ENCODE results near the gene ARHGAP42.

GRCh38 chr11:100684101-100685065 lies 2.7 kb upstream of the ARHGAP42 start:
- TF ChIP-seq CTCF (IDR thresholded peaks at IDR 0.05; ENCODE audit: low read depth, low read length, missing input control) (no peak), MAX (IDR thresholded peaks at IDR 0.05) (no peak), YY1 (IDR thresholded peaks at IDR 0.05) (no peak), GABPA (IDR thresholded peaks at IDR 0.05 in 1 of 2, conservative IDR thresholded peaks at IDR 0.05 in 1 of 2) (no peak), EGR1 (IDR thresholded peaks at IDR 0.05; ENCODE audit: low read depth in 2 of 2) (no peak), RAD21 (IDR thresholded peaks at IDR 0.05) (no peak), REST (IDR thresholded peaks at IDR 0.05) (no peak)

All from liver (tissue), 3 donors.